ENCODE results near the gene RBMS3.
"Not testable (repeated sequence)": the region's sequence is repeated elsewhere in the genome, so short reads cannot be mapped to it uniquely, and the experiment has no call there.

RBMS3 gene

GRCh38 chr3:29313981-29314726 is 33.3 kb downstream of the RBMS3 start:
- no peak for DNase-seq

- DNase-seq, result no peak
Measured at GRCh38 chr3:29314727-29315088, 33.8 kb downstream of the RBMS3 start.

GRCh38 chr3:29317659-29318173 is 36.8 kb downstream of the RBMS3 start:
- DNase-seq, result no peak

- DNase-seq, result no peak
Measured at GRCh38 chr3:29318251-29318650, 37.4 kb downstream of the RBMS3 start.

- no peak for DNase-seq
Measured at GRCh38 chr3:29319262-29319661, 38.4 kb downstream of the RBMS3 start.

GRCh38 chr3:29319798-29320197 is 38.9 kb downstream of the RBMS3 start:
- DNase-seq, result no peak

- DNase-seq, result no peak
Measured at GRCh38 chr3:29322586-29322985, 41.7 kb downstream of the RBMS3 start.

- DNase-seq, result peak; percentile 68
Measured at GRCh38 chr3:29324180-29324651, 43.3 kb downstream of the RBMS3 start.

- not testable (repeated sequence) for DNase-seq
Measured at GRCh38 chr3:29326540-29326939, 45.7 kb downstream of the RBMS3 start.

GRCh38 chr3:29329986-29330890 is 49.4 kb downstream of the RBMS3 start:
- DNase-seq, result no peak

- DNase-seq, result no peak
Measured at GRCh38 chr3:29331035-29331434, 50.2 kb downstream of the RBMS3 start.

- no peak for DNase-seq
Measured at GRCh38 chr3:29331456-29332194, 50.8 kb downstream of the RBMS3 start.

GRCh38 chr3:29332195-29332637 is 51.3 kb downstream of the RBMS3 start:
- DNase-seq, result no peak

GRCh38 chr3:29333576-29333975 is 52.7 kb downstream of the RBMS3 start:
- no peak for DNase-seq

GRCh38 chr3:29334706-29335105 is 53.8 kb downstream of the RBMS3 start:
- no peak for DNase-seq

- peak; percentile 94 for DNase-seq
Measured at GRCh38 chr3:29335438-29335837, 54.6 kb downstream of the RBMS3 start.

- DNase-seq, result no peak
Measured at GRCh38 chr3:29335943-29336342, 55.1 kb downstream of the RBMS3 start.

GRCh38 chr3:29337565-29337964 is 56.7 kb downstream of the RBMS3 start:
- no peak for DNase-seq

- DNase-seq, result no peak
Measured at GRCh38 chr3:29338377-29338776, 57.5 kb downstream of the RBMS3 start.

- no peak for DNase-seq
Measured at GRCh38 chr3:29339016-29339833, 58.4 kb downstream of the RBMS3 start.

GRCh38 chr3:29344154-29344553 is 63.3 kb downstream of the RBMS3 start:
- DNase-seq, result no peak

GRCh38 chr3:29344935-29345334 is 64.1 kb downstream of the RBMS3 start:
- DNase-seq, result no peak

All from femur (tissue), 1 donor.